Heart left ventricle (tissue), 16 donors: Measurements from ENCODE around the gene PKDCC. TPM values are rescaled to one million over a fixed set of nuclear protein-coding genes. Genes with fewer than 3 reads are reported as not detected.
A peak's percentile ranks its signal among the peaks of the same experiment; 100 is the strongest.

Source experiments
- ATAC-seq, 4 donors: fragments of 200-7000 bp; cut with Tn5 transposase; one replicate each; pipeline ENCODE4 v1.9.1; 2020 to 2022; ENCODE audit warnings: moderate library complexity in 4 of 4, mild to moderate bottlenecking in 3 of 4, moderate number of reproducible peaks in 1 of 4
- DNase-seq, 5 donors: peaks; one replicate each; pipeline ENCODE4 v3.0.0-alpha.2; 2020
- H3K27ac ChIP-seq, 12 donors: fragments of 200-600 bp; sonication (generic) in 4 of 12; one replicate each; pipeline versions ENCODE4 v1.5.0 to v1.8.0; 2016 to 2022; ENCODE audit warnings: mild to moderate bottlenecking in 2 of 12
- H3K27me3 ChIP-seq, 9 donors: fragments of 200-600 bp; sonication (generic) in 2 of 9; one replicate each; pipeline versions ENCODE4 v1.5.1 to v1.8.0; 2016 to 2022; ENCODE audit warnings: mild to moderate bottlenecking in 3 of 9
- H3K36me3 ChIP-seq, 9 donors: fragments of 200-600 bp; sonication (generic) in 2 of 9; one replicate each; pipeline versions ENCODE4 v1.5.0 to v1.8.0; 2018 to 2022; ENCODE audit warnings: mild to moderate bottlenecking in 2 of 9
- H3K4me1 ChIP-seq, 12 donors: fragments of 200-600 bp; sonication (generic) in 4 of 12; one replicate each; pipeline versions ENCODE4 v1.5.0 to v1.8.0; 2016 to 2022; ENCODE audit warnings: mild to moderate bottlenecking in 3 of 12
- H3K4me3 ChIP-seq, 12 donors: fragments of 200-600 bp; sonication (generic) in 4 of 12; one replicate each; pipeline versions ENCODE4 v1.5.0 to v1.8.0; 2017 to 2022; ENCODE audit warnings: mild to moderate bottlenecking in 9 of 12, moderate library complexity in 4 of 12
- H3K9me3 ChIP-seq, 12 donors: fragments of 200-600 bp; sonication (generic) in 4 of 12; one replicate each; pipeline versions ENCODE4 v1.5.0 to v1.8.0; 2016 to 2022; ENCODE audit warnings: mild to moderate bottlenecking in 1 of 12
- POLR2A ChIP-seq, 2 donors: fragments of 450-650 bp; IDR thresholded peaks; one replicate each; pipeline ENCODE4 v1.6.1; 2017; ENCODE audit warnings: antibody characterized with exemption in 2 of 2, mild to moderate bottlenecking in 2 of 2, moderate library complexity in 2 of 2
- WGBS, 4 donors: extraction: QIAGEN DNeasy Blood & Tissue Kit in 2 of 4; methylation state at CpG; one replicate each; pipeline versions ENCODE4 v1.1.5 to v1.1.7; 2013 to 2018; 5-methylcytosine and 5-hydroxymethylcytosine counted together
- intact Hi-C, 10 donors: fragments of 100-400 bp; cut with DNase I; formaldehyde crosslinking; loops; one replicate each; pipeline versions ENCODE4 v1.11.1 to v1.14.2; 2022
- polyA plus RNA-seq, 2 donors: library from polyadenylated mRNA; stranded (reverse); fragments of 200-250 nt; gene quantifications; one replicate each; pipeline ENCODE4 v1.2.3, GENCODE V29; 2013
- total RNA-seq, 9 donors: library from RNA; depleted of rRNA in 2 of 9; stranded (reverse); fragments of >200 nt in 2 of 9; fragmentation: NEBNext Ultra II Directional in 3 of 9; extraction: Animal tissue kit (Norgen Biotek cat#: 25700) in 3 of 9; gene quantifications; one replicate each; pipeline versions ENCODE4 v1.1.0 to v1.2.4, GENCODE V29; 2016 to 2023
- TF ChIP-seq, protein P1 (sequence below), 12 donors: fragments of 200-600 bp; sonication (generic) in 4 of 12; IDR thresholded peaks; one replicate each; pipeline versions ENCODE4 v1.5.0 to v1.8.0; 2018 to 2022; ENCODE audit warnings: antibody characterized with exemption in 12 of 12, mild to moderate bottlenecking in 5 of 12
- donor health status: ischemic (EF 13 %, LVEDD 7.1; RV severe dilation, severe dysfunction).
- donor health status: healthy with polysubstance abuse.
- donor health status: DM: no; HTN: yes; CAD: no.
- donor health status: DM: no; HTN: no; CAD: no.
- donor health status: ischemic (EF 25% LVEDD 6.9; RV normal size, moderate dysfunction).
- donor health status: ischemic (EF 25% LVEDD 5.7; RV mildly dilated, moderate dysfunction).
- donor health status: healthy.
- donor health status: DM: yes; HTN: yes; CAD: no.
- donor health status: ischemic (EF 35%, LVEDD 5.7; RV mildly dilated, moderate dysfunction).
- donor health status: nonischemic (EF 11% LVEDD 7.7; RV severe dilation, severe dysfunction).
- donor health status: DM: yes; HTN: yes; CAD: no.
- donor health status: PGD.
- donor health status: ischemic (EF 29% LVEDD 5.4; RV normal size, mild dysfunction).
- donor health status: nonischemic (EF 23%, LVEDD 6.1; RV moderate dilation, normal function).

The PKDCC gene
- total and polyA plus RNA-seq, 11 donors = 22.7 to 124 (median 53.2) TPM

DNA sequence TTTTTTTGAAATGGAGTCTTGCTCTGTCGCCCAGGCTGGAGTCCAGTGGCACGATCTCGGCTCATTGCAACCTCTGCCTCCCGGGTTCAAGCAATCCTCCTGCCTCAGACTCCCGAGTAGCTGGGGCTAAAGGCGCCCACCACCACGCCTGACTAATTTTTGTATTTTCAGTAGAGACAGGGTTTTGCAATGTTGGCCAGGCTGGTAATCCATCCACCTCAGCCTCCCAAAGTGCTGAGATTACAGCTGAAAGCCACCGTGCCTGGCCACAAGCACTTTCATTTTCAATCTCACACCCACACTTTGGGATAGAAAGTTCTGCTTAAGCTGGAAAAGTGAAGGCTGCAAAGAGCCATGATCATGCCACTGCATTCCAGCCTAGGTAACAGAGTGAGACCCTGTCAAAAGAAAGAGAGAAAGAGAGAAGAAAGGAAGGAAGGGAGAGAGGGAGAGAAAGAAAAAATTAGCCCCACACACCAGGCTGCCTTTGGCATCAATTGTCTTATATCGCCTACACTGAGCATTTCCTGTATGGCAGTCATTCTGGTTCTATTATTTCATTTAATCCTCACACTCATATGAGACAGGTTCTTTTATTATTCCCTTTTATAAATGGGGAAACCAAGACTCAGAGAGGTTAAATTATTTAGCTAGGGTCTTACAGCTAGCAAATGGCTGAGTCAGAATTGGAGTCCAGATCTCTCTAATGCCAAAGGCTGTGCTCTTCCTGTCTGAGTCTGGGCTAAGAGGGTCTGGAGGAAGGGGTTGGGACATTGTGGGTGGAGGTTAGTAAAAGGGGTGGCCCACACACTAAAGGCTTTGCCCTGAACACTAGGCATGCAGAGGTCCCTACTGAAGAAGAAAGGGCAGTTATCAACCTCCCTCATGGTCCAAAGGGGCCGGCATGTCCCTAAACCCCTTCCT is 37.9 kb upstream of the PKDCC start:
- peak overlapping the region in 4 of 12 donors; percentile 5 to 17 (median 14) for H3K4me3 ChIP-seq
- WGBS, 4 donors = 76 to 88% (median 82%) methylated on average over 9 to 10 of the region's 10 CpGs
- DNase-seq = no peak
- no peak for TF ChIP-seq POLR2A (IDR thresholded peaks at IDR 0.05)
- TF ChIP-seq, protein P1, sequence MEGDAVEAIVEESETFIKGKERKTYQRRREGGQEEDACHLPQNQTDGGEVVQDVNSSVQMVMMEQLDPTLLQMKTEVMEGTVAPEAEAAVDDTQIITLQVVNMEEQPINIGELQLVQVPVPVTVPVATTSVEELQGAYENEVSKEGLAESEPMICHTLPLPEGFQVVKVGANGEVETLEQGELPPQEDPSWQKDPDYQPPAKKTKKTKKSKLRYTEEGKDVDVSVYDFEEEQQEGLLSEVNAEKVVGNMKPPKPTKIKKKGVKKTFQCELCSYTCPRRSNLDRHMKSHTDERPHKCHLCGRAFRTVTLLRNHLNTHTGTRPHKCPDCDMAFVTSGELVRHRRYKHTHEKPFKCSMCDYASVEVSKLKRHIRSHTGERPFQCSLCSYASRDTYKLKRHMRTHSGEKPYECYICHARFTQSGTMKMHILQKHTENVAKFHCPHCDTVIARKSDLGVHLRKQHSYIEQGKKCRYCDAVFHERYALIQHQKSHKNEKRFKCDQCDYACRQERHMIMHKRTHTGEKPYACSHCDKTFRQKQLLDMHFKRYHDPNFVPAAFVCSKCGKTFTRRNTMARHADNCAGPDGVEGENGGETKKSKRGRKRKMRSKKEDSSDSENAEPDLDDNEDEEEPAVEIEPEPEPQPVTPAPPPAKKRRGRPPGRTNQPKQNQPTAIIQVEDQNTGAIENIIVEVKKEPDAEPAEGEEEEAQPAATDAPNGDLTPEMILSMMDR (IDR thresholded peaks at IDR 0.05) = no peak
- peaks cover 0 to 17% (median 3%) of the 10 kb centered on the region in 12 donors for H3K4me1 ChIP-seq
- peak overlapping the region in 1 of 12 donors; percentile 40 for H3K27ac ChIP-seq
- no peaks in the 10 kb centered on the region for H3K9me3 ChIP-seq
- H3K27me3 ChIP-seq = no peaks in the 10 kb centered on the region
- peak in 2 of 4 donors; percentile 24 to 25 for ATAC-seq
- no peaks in the 10 kb centered on the region for H3K36me3 ChIP-seq
- intact Hi-C loops = no loop called here

DNA sequence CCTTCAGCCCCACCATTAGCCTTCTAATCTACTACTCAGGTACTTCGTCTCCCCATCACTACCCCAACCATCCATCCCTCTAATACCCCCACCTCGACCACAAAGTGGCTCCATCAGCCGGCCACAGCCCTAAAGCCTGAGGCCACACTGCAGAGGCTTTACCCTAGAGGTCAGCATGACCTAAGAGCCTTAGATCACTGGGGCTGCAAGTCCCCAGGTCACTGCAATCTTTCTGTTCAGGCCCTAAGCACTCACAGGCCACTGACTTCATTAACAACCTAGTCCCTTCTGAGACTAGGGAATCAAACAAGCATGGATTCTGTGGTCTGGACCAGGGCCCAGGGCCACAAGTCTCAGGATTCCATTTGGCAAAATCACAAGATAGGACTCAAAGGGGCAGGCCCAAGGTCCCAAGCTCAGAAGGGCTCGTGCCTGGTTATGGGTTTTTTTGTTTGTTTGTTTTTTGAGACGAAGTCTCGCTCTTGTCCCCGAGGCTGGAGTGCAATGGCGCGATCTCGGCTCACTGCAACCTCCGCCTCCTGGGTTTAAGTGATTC is 37.0 kb upstream of the PKDCC start:
- H3K36me3 ChIP-seq = no peaks in the 10 kb centered on the region
- H3K4me3 ChIP-seq = no peak overlapping the region
- 87 to 93% (median 87%) methylated on average over 11 of the region's 11 CpGs for WGBS, 4 donors
- peaks cover 0 to 17% (median 3%) of the 10 kb centered on the region in 12 donors for H3K4me1 ChIP-seq
- ATAC-seq = peak in 3 of 4 donors; percentile 9 to 46 (median 36)
- H3K9me3 ChIP-seq = no peaks in the 10 kb centered on the region
- intact Hi-C loops = no loop called here
- TF ChIP-seq POLR2A (IDR thresholded peaks at IDR 0.05) = no peak
- TF ChIP-seq, protein P1 (IDR thresholded peaks at IDR 0.05) = no peak
- no peaks in the 10 kb centered on the region for H3K27me3 ChIP-seq
- no peak overlapping the region for H3K27ac ChIP-seq
- no peak for DNase-seq

DNA sequence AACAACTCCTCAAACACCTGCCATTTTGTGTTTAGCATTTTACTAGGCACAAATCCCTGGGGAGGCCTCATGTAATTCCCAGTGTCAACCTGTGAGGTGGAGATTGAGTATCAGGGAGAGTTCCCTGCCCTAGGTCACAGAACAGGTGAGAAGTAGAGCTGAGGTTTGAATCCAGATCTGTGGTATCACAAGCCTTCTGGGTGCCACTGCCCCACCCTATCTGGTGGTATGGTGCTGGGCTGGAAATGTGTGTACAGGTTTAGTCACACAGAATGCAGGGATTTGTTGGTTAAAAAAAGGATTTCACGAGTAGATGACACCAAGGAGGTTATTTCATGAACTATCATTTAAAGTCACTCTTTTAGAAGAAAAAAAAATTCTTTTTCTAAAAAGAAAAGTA is 35.7 kb upstream of the PKDCC start:
- 89 to 94% (median 92%) methylated on average over 1 of the region's 1 CpG for WGBS, 4 donors
- no peaks in the 10 kb centered on the region for H3K9me3 ChIP-seq
- intact Hi-C loops = no loop called here
- TF ChIP-seq, protein P1 (IDR thresholded peaks at IDR 0.05) = no peak
- no peak for TF ChIP-seq POLR2A (IDR thresholded peaks at IDR 0.05)
- H3K36me3 ChIP-seq = no peaks in the 10 kb centered on the region
- H3K4me1 ChIP-seq = peaks cover 0 to 17% (median 3%) of the 10 kb centered on the region in 12 donors
- H3K27ac ChIP-seq = no peak overlapping the region
- no peaks in the 10 kb centered on the region for H3K27me3 ChIP-seq
- DNase-seq (no peak), ATAC-seq (no peak)
- H3K4me3 ChIP-seq = no peak overlapping the region

DNA sequence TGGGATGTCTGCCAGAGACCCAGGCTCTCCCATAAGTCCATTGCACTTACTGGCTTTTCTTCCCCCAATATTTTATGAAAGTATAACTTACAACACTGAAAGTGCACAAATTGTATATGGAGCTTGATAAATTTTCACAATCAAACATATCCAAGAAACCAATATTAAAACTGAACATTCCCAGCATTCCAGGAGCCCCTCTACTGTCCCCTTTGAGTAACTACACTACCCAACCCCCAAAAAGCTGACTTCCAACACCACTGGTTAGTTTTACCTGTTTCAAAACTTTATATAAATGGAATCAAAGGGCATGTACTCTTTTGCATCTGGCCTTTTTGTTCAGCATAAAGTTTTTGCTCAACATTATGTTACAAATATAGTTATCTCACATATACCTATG is 35.2 kb upstream of the PKDCC start:
- no peak for DNase-seq
- intact Hi-C loops = no loop called here
- TF ChIP-seq POLR2A (IDR thresholded peaks at IDR 0.05) = no peak
- TF ChIP-seq, protein P1 (IDR thresholded peaks at IDR 0.05) = no peak
- no peak overlapping the region for H3K27ac ChIP-seq
- no peaks in the 10 kb centered on the region for H3K27me3 ChIP-seq
- ATAC-seq = no peak
- H3K36me3 ChIP-seq = no peaks in the 10 kb centered on the region
- no peaks in the 10 kb centered on the region for H3K9me3 ChIP-seq
- peaks cover 0 to 17% (median 3%) of the 10 kb centered on the region in 12 donors for H3K4me1 ChIP-seq
- no peak overlapping the region for H3K4me3 ChIP-seq
